Endothelial cell (in vitro differentiated cells): ENCODE measurements around the gene UQCC3. TPM values are rescaled to one million over a fixed set of nuclear protein-coding genes. Genes with fewer than 3 reads are reported as not detected.
A peak's percentile ranks its signal among the peaks of the same experiment; 100 is the strongest.

Experiments used
- DNase-seq: peaks from one replicate; pipeline ENCODE4 v3.0.0; 2021; ENCODE audit warnings: low spot score
- H3K27ac Mint-ChIP-seq: one replicate; pipeline ENCODE4 v1.8.0; 2021; ENCODE audit warnings: mixed read lengths, inconsistent platforms; ENCODE audit not compliant: unreplicated experiment
- H3K27me3 Mint-ChIP-seq: one replicate; pipeline ENCODE4 v1.8.0; 2021; ENCODE audit warnings: mild to moderate bottlenecking, moderate library complexity, mixed read lengths, inconsistent platforms; ENCODE audit not compliant: unreplicated experiment
- H3K36me3 Mint-ChIP-seq: one replicate; pipeline ENCODE4 v1.8.0; 2021; ENCODE audit warnings: mild to moderate bottlenecking, low read depth, mixed read lengths, inconsistent platforms; ENCODE audit not compliant: unreplicated experiment
- H3K4me1 Mint-ChIP-seq: one replicate; pipeline ENCODE4 v1.8.0; 2021; ENCODE audit warnings: mild to moderate bottlenecking, mixed read lengths, inconsistent platforms; ENCODE audit not compliant: unreplicated experiment
- H3K4me3 Mint-ChIP-seq: one replicate; pipeline ENCODE4 v1.8.0; 2021; ENCODE audit warnings: mild to moderate bottlenecking, mixed read lengths, inconsistent platforms; ENCODE audit not compliant: unreplicated experiment
- H3K9me3 Mint-ChIP-seq: one replicate; pipeline ENCODE4 v1.8.0; 2021; ENCODE audit warnings: mixed read lengths, inconsistent platforms; ENCODE audit not compliant: unreplicated experiment
- CTCF ChIP-seq: fragments of 200-600 bp; sonication (generic); IDR thresholded peaks from one replicate; pipeline ENCODE4 v1.5.0; 2021; ENCODE audit warnings: antibody characterized with exemption; ENCODE audit not compliant: unreplicated experiment
- total RNA-seq: library from RNA; stranded (reverse); fragmentation: NEBNext Ultra II Directional; extraction: Animal tissue kit (Norgen Biotek cat#: 25700); gene quantifications from one replicate; pipeline ENCODE4 v1.2.1, GENCODE V29; 2021; ENCODE audit not compliant: unreplicated experiment

The UQCC3 gene
- total RNA-seq, 1 donor from 2014 or later, result 4.7 TPM

DNA sequence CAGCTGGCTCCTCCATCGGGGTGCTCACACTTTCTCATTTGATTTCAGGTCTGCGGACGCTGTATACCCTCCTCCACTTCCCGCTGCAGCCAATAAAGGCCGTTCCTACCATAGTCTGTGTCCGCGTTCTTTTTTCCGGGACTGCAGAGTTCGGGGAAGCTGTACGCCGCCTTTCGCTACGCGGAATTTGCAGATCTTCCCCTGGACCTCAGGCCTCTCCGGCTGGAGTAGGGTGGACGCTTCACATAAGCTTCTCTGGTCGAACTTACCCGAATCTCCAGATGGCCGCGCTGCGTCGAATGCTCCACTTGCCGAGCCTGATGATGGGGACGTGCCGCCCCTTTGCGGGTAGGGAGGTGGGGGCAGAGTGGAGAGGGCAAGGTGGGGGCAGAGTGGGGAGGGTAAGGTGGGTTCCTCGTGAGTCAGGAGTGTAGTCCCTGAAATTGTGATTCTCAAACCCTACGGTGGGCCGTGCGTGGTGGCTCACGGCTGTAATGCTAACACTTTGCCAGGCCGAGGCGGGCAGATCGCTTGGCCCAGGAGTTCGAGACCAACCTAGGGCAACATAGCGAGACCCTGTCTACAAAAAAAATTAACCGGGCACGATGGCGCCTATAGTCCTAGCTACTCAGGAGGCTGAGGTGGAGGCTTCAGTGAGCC, 5.7 kb upstream of the UQCC3 start:
- DNase-seq, result peak; percentile 52
- peak overlapping the region; percentile 97 for H3K4me3 Mint-ChIP-seq
- peaks cover 21% of the 10 kb centered on the region for H3K4me1 Mint-ChIP-seq
- H3K36me3 Mint-ChIP-seq, result peaks cover 4% of the 10 kb centered on the region
- peak overlapping the region; percentile 90 for H3K27ac Mint-ChIP-seq
- H3K27me3 Mint-ChIP-seq, result peaks cover 3% of the 10 kb centered on the region
- H3K9me3 Mint-ChIP-seq, result no peaks in the 10 kb centered on the region
- TF ChIP-seq CTCF, result no peak

GRCh38 chr11:62666259-62666926, 5.1 kb upstream of the UQCC3 start:
- H3K4me3 Mint-ChIP-seq, result peak overlapping the region; percentile 79
- no peak overlapping the region for H3K27ac Mint-ChIP-seq
- H3K36me3 Mint-ChIP-seq, result peaks cover 7% of the 10 kb centered on the region
- no peaks in the 10 kb centered on the region for H3K9me3 Mint-ChIP-seq
- DNase-seq, result no peak
- TF ChIP-seq CTCF, result no peak
- peaks cover 27% of the 10 kb centered on the region for H3K4me1 Mint-ChIP-seq
- peaks cover 8% of the 10 kb centered on the region for H3K27me3 Mint-ChIP-seq

DNA sequence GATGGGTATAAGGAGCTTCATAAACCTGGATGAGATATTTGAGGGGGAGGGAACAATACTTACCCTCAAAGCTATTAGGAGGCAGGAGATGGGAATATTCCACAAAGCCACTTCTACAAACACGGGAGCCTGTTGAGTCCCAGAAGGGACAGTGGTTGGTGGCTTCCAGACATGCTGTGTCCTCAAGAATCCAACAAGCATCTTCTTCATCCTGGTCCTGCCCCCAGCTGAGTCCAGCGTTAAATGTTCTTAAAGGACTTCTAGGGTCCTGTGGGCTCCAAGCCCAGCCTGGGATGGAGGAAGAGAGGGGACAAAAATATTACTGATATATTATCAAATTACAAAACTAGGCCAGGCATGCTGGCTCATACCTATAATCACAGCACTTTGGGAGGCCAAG, 4.0 kb upstream of the UQCC3 start:
- Mint-ChIP-seq H3K36me3 (peaks cover 7% of the 10 kb centered on the region), H3K4me1 (peaks cover 29% of the 10 kb centered on the region), H3K4me3 (no peak overlapping the region), H3K27me3 (peaks cover 4% of the 10 kb centered on the region), H3K9me3 (no peaks in the 10 kb centered on the region), H3K27ac (no peak overlapping the region)
- DNase-seq, result no peak
- TF ChIP-seq CTCF, result no peak

DNA sequence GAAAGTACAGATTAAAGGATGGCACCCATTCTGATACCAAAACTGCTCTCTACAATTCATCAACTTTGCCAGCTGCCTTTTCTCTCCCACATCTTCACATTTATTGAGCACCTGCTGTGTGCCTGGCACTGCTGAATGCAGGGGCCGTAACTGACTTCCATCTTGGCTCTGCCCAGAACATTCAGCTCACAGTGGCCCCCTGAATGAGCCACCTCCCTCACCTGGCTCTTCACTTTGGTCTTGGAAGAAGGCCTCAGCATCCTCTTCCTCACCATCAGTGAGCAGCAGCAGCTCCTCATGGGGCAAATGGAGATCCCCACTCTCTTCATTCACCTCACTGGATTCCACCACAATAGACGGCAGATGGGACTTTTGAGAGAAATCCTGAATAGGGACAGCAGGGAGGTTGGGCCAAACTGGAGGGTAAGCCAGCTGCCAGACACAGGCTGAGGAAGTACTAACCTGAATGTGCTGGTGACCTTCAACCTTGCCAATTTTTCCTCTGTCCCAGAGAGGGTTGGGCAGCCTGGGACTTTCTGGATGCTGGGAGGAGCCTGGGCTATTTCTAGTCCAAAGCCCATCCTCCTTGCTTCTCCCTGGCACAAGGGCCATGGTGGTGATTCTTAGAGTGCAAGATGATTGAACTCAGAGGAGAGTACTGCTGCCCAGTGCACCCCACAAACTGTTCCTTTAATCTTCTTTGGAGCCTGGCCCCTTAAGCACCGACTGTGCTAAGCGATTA, 1.9 kb upstream of the UQCC3 start:
- Mint-ChIP-seq H3K27ac (peak overlapping the region; percentile 51), H3K4me1 (peaks cover 32% of the 10 kb centered on the region), H3K9me3 (no peaks in the 10 kb centered on the region), H3K4me3 (no peak overlapping the region), H3K27me3 (peaks cover 6% of the 10 kb centered on the region), H3K36me3 (peaks cover 8% of the 10 kb centered on the region)
- no peak for DNase-seq
- no peak for TF ChIP-seq CTCF
